T-cell (primary cell): ENCODE data around the gene SPX. TPM values are rescaled to one million over a fixed set of nuclear protein-coding genes. Genes with fewer than 3 reads are reported as not detected.
A peak's percentile ranks its signal among the peaks of the same experiment; 100 is the strongest.

Experiments used
- ATAC-seq, 4 experiments: fragments of 200-7000 bp in 3 of 4; fragments of 150-1000 bp in 1 of 4; cut with Tn5 transposase; replicated peaks in 1 of 4; 1 replicate in 3 of 4; 2 replicates in 1 of 4; pipeline ENCODE4 v1.10.0; 2021; ENCODE audit warnings: moderate library complexity in 3 of 4, mild to moderate bottlenecking in 2 of 4, moderate number of reproducible peaks in 1 of 4
- CTCF ChIA-PET, 2 donors: fragments of 300-600 bp; sonication (Branson Sonifier 250); formaldehyde crosslinking; loops; one replicate each; lab custom pipeline; 2022; ENCODE audit warnings: antibody characterized with exemption in 2 of 2; lab: Charles Lee
- POLR2A ChIA-PET, 2 donors: fragments of 300-600 bp; sonication (Branson Sonifier 250); formaldehyde crosslinking; loops; one replicate each; lab custom pipeline; 2022; ENCODE audit warnings: antibody characterized with exemption in 2 of 2; lab: Charles Lee
- DNase-seq, 35 experiments: peaks; one replicate each; pipeline versions ENCODE4 v3.0.0 to v3.0.0-alpha.2; 2013 to 2023
- H3K27ac ChIP-seq: one replicate; pipeline ENCODE4 v1.5.1; 2013; ENCODE audit warnings: low read length
- H3K27me3 ChIP-seq, 2 experiments: replicated peaks in 1 of 2; 1 replicate in 1 of 2; 2 replicates in 1 of 2; pipeline versions ENCODE4 v1.6.1 to v1.7.0; 2013; ENCODE audit warnings: low read length in 1 of 2, mixed read lengths in 1 of 2; ENCODE audit not compliant: control insufficient read depth in 2 of 2, insufficient read depth in 2 of 2; ENCODE audit errors: extremely low read depth in 1 of 2
- H3K36me3 ChIP-seq, 2 donors: 1 replicate in 1 of 2; 2 replicates in 1 of 2; pipeline versions ENCODE4 v1.6.1 to v1.7.0; 2013; ENCODE audit warnings: low read length in 1 of 2; ENCODE audit not compliant: control insufficient read depth in 2 of 2, insufficient read depth in 1 of 2; ENCODE audit errors: extremely low read depth in 1 of 2
- H3K4me1 ChIP-seq, 2 experiments: 1 replicate in 1 of 2; 2 replicates in 1 of 2; pipeline versions ENCODE4 v1.6.1 to v1.7.0; 2013; ENCODE audit warnings: low read length in 2 of 2, mixed read lengths in 1 of 2; ENCODE audit not compliant: insufficient read depth in 2 of 2, control insufficient read depth in 1 of 2; ENCODE audit errors: extremely low read depth in 1 of 2
- H3K4me3 ChIP-seq, 2 donors: 1 replicate in 1 of 2; 2 replicates in 1 of 2; pipeline versions ENCODE4 v1.5.1 to v1.7.0; 2013; ENCODE audit warnings: mild to moderate bottlenecking in 2 of 2, low read length in 1 of 2, moderate library complexity in 1 of 2; ENCODE audit not compliant: control insufficient read depth in 1 of 2; ENCODE audit errors: extremely low read depth in 1 of 2
- H3K9me3 ChIP-seq: 2 replicates; pipeline ENCODE4 v1.7.0; 2013
- H3K27ac Mint-ChIP-seq, 2 donors: one replicate each; pipeline ENCODE4 v1.8.0; 2020 to 2021; ENCODE audit warnings: mild to moderate bottlenecking in 2 of 2, mixed read lengths in 2 of 2
- H3K27me3 Mint-ChIP-seq, 2 donors: one replicate each; pipeline ENCODE4 v1.8.0; 2021 to 2022; ENCODE audit warnings: mixed read lengths in 2 of 2
- H3K36me3 Mint-ChIP-seq: one replicate; pipeline ENCODE4 v1.8.0; 2021; ENCODE audit warnings: mixed read lengths
- H3K4me1 Mint-ChIP-seq, 3 donors: one replicate each; pipeline ENCODE4 v1.8.0; 2020 to 2022; ENCODE audit warnings: mixed read lengths in 3 of 3, mild to moderate bottlenecking in 1 of 3
- H3K4me3 Mint-ChIP-seq, 3 donors: one replicate each; pipeline ENCODE4 v1.8.0; 2020 to 2022; ENCODE audit warnings: mild to moderate bottlenecking in 3 of 3, mixed read lengths in 3 of 3, moderate library complexity in 3 of 3
- H3K9me3 Mint-ChIP-seq, 3 donors: one replicate each; pipeline ENCODE4 v1.8.0; 2020 to 2022; ENCODE audit warnings: mixed read lengths in 3 of 3
- whole genome bisulfite sequencing: methylation state at CpG from one replicate; pipeline ENCODE4 v1.1.5; 2013; ENCODE audit warnings: missing lambda C conversion rate; ENCODE audit not compliant: insufficient coverage; 5-methylcytosine and 5-hydroxymethylcytosine counted together
- total RNA-seq, 35 experiments: library from RNA in 6 of 35; stranded (reverse) in 6 of 35; fragments of 120-200 nt in 1 of 35; gene quantifications; one replicate each; pipeline versions ENCODE4 v1.2.1 to v1.2.4 and lab custom pipeline; 2013 to 2026

The SPX gene
- total RNA-seq: under 1 TPM in 4 of 5 donors, not detected in 1; 0.26 to 0.46 (median 0.32) TPM
- total RNA-seq (2013): 0.11 TPM
- total RNA-seq (lab: John Stamatoyannopoulos, UW): 0 to 0.68 (median 0.14) reads per million in 29 experiments

GRCh38 chr12:21526053-21526452 is at the start of gene SPX:
SPX (plus strand) TSS chr12:21526296; CDS start chr12:21526473, 177 bp downstream.
- Mint-ChIP-seq H3K9me3 (peaks cover 4 to 5% (median 5%) of the 10 kb centered on the region in 3 donors), H3K36me3 (no peaks in the 10 kb centered on the region), H3K4me3 (peak within 1 kb of the TSS; percentile 67 to 78 (median 73)), H3K27ac (peak within 1 kb of the TSS in 1 of 2 donors; percentile 33), H3K27me3 (peaks cover 18 to 25% of the 10 kb centered on the region in 2 donors), H3K4me1 (peaks cover 0 to 9% (median 9%) of the 10 kb centered on the region in 3 donors)
- no peak for DNase-seq
- WGBS: no CpG with 5 or more reads among the region's 1 CpG
- ATAC-seq: no peak
- CTCF ChIA-PET: interaction anchor here in 1 of 2 donors (0.9 kb wide), 1 partner anchor 14 kb away, joined by 3 read pairs; no protein-coding TSS in a partner anchor
- POLR2A ChIA-PET: no interaction called here
- H3K36me3 ChIP-seq: no peaks in the 10 kb centered on the region
- peak within 1 kb of the TSS; percentile 66 to 84 for H3K4me3 ChIP-seq
- peaks cover 10 to 21% of the 10 kb centered on the region in 2 experiments for H3K27me3 ChIP-seq
- H3K9me3 ChIP-seq: no peaks in the 10 kb centered on the region
- no peak within 1 kb of the TSS for H3K27ac ChIP-seq
- H3K4me1 ChIP-seq: peaks cover 0 to 9% of the 10 kb centered on the region in 2 experiments

DNA sequence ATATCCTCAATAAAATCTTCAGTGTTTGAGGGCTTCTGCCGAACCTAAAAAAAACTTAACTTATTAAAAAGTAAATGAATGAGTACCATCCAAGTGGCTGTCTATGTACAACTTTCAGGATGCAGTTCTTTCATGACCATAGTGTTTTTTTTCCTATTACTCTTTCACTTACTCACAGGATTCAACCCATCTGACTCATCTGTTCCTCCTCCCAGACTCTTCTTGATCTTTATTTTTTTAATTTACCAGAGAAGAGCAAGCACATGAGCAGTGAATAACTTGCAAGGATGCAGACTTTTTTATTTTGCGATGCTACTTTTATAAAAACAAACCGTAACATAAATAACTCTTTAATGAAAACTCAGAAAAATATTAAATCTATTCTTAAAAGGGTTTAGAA is 49.1 kb upstream of the SPX start:
- WGBS: no CpG with 5 or more reads among the region's 3 CpGs
- Mint-ChIP-seq H3K27ac (peak overlapping the region in 1 of 2 donors; percentile 67), H3K9me3 (no peaks in the 10 kb centered on the region), H3K36me3 (peaks cover 38% of the 10 kb centered on the region), H3K4me3 (no peak overlapping the region), H3K27me3 (no peaks in the 10 kb centered on the region), H3K4me1 (peaks cover 0 to 4% (median 3%) of the 10 kb centered on the region in 3 donors)
- POLR2A ChIA-PET: no interaction called here
- Histone ChIP-seq H3K9me3 (no peaks in the 10 kb centered on the region), H3K27me3 (no peaks in the 10 kb centered on the region), H3K4me1 (no peaks in the 10 kb centered on the region), H3K27ac (no peak overlapping the region), H3K4me3 (no peak overlapping the region), H3K36me3 (peaks cover 7 to 77% of the 10 kb centered on the region in 2 donors)
- CTCF ChIA-PET: interaction anchor here in 1 of 2 donors (0.5 kb wide), 1 partner anchor 1017 kb away, joined by 6 read pairs; no protein-coding TSS in a partner anchor
- no peak for DNase-seq
- no peak for ATAC-seq

DNA sequence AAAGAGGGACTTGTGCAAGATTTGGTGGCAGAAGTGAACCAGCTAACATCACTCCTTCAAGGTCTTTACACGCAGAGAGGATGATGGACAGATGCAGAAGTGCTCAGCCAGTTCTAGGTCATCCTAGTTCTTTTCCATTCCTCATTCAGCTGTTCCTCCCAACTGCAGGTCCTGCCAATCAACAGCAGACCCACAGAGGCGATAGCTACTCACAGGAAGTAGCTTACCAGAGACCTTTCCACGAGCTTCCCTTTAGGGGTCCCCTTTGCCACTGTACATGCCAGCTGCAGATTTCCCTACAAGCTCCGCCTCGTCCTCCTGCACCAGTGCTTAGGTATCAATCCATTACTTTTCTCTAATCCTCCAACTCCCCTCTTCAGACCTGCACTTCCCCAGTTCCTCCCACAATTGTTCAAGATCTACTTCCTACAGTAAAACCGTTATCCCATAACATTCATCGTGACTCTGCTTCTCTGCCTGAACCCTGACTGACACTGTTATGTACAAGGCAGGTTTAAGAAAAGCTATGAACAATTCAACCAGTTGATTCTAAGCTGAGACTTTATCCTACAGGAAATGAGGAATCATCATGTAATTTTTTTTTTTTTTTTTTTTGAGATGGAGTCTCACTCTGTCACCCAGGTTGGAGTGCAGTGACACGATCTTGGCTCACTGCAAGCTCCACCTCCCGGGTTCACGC is 47.2 kb upstream of the SPX start:
- Mint-ChIP-seq H3K36me3 (peaks cover 27% of the 10 kb centered on the region), H3K4me1 (peaks cover 0 to 4% (median 3%) of the 10 kb centered on the region in 3 donors), H3K4me3 (no peak overlapping the region), H3K27ac (no peak overlapping the region), H3K27me3 (no peaks in the 10 kb centered on the region), H3K9me3 (no peaks in the 10 kb centered on the region)
- peaks cover 15 to 76% of the 10 kb centered on the region in 2 donors for H3K36me3 ChIP-seq
- 61% methylated on average over 5 of the region's 10 CpGs for WGBS
- H3K27me3 ChIP-seq: no peaks in the 10 kb centered on the region
- no peaks in the 10 kb centered on the region for H3K4me1 ChIP-seq
- H3K27ac ChIP-seq: no peak overlapping the region
- CTCF ChIA-PET: interaction anchor here (0.6 to 0.7 kb wide), 4 partner anchors 75 to 856 kb away, joined by 3 to 8 read pairs (median 5); no protein-coding TSS in a partner anchor
- POLR2A ChIA-PET: no interaction called here
- no peak overlapping the region for H3K4me3 ChIP-seq
- H3K9me3 ChIP-seq: no peaks in the 10 kb centered on the region
- ATAC-seq: no peak
- DNase-seq: no peak

DNA sequence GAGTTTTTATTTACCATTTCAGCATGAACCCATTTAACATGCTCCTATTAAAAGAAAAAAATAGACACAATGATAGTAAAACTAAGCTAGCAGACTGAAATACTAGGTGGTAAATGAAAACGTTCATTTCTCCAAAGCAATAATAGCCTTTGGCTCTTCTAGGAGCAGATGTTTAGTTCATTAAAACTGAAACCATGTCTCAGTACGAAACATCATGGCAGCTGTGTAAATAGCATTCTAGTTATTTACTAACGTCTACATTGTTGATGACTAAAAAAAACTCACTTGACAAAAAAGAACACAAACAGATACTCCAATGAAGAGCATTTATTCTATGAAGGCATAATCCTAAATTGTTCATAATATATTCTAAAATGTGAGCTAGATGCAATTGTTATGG is 42.6 kb upstream of the SPX start:
- CTCF ChIA-PET: interaction anchor here in 1 of 2 donors (0.6 kb wide), 1 partner anchor 88 kb away, joined by 4 read pairs; no protein-coding TSS in a partner anchor

DNA sequence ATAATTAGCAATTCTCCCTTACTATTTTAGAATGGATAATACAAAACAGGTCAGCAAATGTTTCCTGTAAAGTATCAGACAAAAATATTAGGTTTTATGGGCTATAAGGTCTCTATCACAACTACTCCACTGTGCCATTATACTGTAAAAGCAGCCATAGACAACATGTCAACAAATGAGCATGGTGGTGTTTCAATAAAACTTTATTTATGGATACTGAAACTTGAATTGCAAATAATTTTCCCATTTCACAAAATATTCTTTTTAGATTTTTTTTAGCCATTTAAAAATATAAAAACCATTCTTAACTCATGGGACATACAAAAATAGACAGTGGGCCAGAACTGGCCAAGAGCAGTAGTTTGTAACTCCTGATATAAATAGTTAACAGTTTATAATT is 40.1 kb upstream of the SPX start:
- no peaks in the 10 kb centered on the region for H3K27me3 ChIP-seq
- no peaks in the 10 kb centered on the region for H3K9me3 Mint-ChIP-seq
- DNase-seq: no peak
- H3K36me3 Mint-ChIP-seq: peaks cover 32% of the 10 kb centered on the region
- H3K4me1 Mint-ChIP-seq: peaks cover 0 to 21% (median 9%) of the 10 kb centered on the region in 3 donors
- no peak overlapping the region for H3K27ac Mint-ChIP-seq
- ChIA-PET POLR2A (no interaction called here), CTCF (interaction anchor here in 1 of 2 donors (0.6 kb wide), 1 partner anchor 1655 kb away, joined by 3 read pairs; no protein-coding TSS in a partner anchor)
- no peak for ATAC-seq
- no peaks in the 10 kb centered on the region for H3K4me1 ChIP-seq
- H3K36me3 ChIP-seq: peaks cover 7 to 55% of the 10 kb centered on the region in 2 donors
- H3K4me3 Mint-ChIP-seq: no peak overlapping the region
- no peak overlapping the region for H3K4me3 ChIP-seq
- H3K27me3 Mint-ChIP-seq: no peaks in the 10 kb centered on the region
- no peaks in the 10 kb centered on the region for H3K9me3 ChIP-seq
- no peak overlapping the region for H3K27ac ChIP-seq

More for the DNA sequence above, 42.6 kb upstream of the SPX start:
- Mint-ChIP-seq H3K9me3 (no peaks in the 10 kb centered on the region), H3K4me1 (peaks cover 0 to 16% (median 6%) of the 10 kb centered on the region in 3 donors), H3K27me3 (no peaks in the 10 kb centered on the region), H3K27ac (no peak overlapping the region), H3K36me3 (peaks cover 17% of the 10 kb centered on the region), H3K4me3 (no peak overlapping the region)
- Histone ChIP-seq H3K27me3 (no peaks in the 10 kb centered on the region), H3K36me3 (peaks cover 15 to 56% of the 10 kb centered on the region in 2 donors), H3K4me3 (no peak overlapping the region), H3K4me1 (no peaks in the 10 kb centered on the region), H3K9me3 (no peaks in the 10 kb centered on the region), H3K27ac (no peak overlapping the region)
- ATAC-seq (no peak), DNase-seq (no peak)
- POLR2A ChIA-PET: interaction anchor here in 1 of 2 donors (0.6 kb wide), 1 partner anchor 215 kb away, joined by 4 read pairs; no protein-coding TSS in a partner anchor
- no CpG with 5 or more reads among the region's 3 CpGs for WGBS

DNA sequence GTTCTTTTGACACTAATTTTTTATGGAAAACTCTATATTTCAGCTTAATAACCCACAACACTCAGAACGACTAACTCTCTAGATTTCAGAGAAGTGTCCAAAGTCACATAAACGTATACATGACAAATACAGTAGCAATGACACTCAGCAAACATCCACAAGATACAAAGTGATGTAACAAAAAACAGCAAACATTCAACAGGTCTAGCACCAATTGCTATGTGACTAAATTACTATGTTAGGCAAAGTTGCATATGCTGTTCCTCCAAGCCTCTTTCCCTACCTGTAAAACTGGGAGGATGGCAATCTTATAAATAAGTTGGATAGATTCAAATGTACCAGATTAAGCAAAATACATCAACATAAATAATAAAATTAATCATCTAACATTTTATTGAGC is 26.3 kb upstream of the SPX start:
- Mint-ChIP-seq H3K4me1 (peaks cover 30 to 49% (median 38%) of the 10 kb centered on the region in 3 donors), H3K27ac (no peak overlapping the region), H3K27me3 (no peaks in the 10 kb centered on the region), H3K36me3 (peaks cover 41% of the 10 kb centered on the region), H3K9me3 (no peaks in the 10 kb centered on the region), H3K4me3 (peak overlapping the region in 1 of 3 donors; percentile 22)
- Histone ChIP-seq H3K4me3 (no peak overlapping the region), H3K9me3 (no peaks in the 10 kb centered on the region), H3K36me3 (peaks cover 3 to 42% of the 10 kb centered on the region in 2 donors), H3K27ac (no peak overlapping the region), H3K27me3 (no peaks in the 10 kb centered on the region), H3K4me1 (peaks cover 22 to 31% of the 10 kb centered on the region in 2 experiments)
- DNase-seq (no peak), ATAC-seq (no peak)
- POLR2A ChIA-PET: interaction anchor here in 1 of 2 donors (0.7 kb wide), 1 partner anchor 17 kb away, joined by 3 read pairs; no protein-coding TSS in a partner anchor
- CTCF ChIA-PET: interaction anchor here in 1 of 2 donors (0.6 kb wide), 1 partner anchor 899 kb away, joined by 3 read pairs; no protein-coding TSS in a partner anchor
- WGBS: 69% methylated on average over 2 of the region's 2 CpGs
